ENCODE measurements around the gene CELSR1.
"Not testable (repeated sequence)": the region's sequence is repeated elsewhere in the genome, so short reads cannot be mapped to it uniquely, and the experiment has no call there.

The CELSR1 gene

GRCh38 chr22:46399251-46400024, 138.0 kb downstream of the CELSR1 start:
- TF ChIP-seq, protein P1, sequence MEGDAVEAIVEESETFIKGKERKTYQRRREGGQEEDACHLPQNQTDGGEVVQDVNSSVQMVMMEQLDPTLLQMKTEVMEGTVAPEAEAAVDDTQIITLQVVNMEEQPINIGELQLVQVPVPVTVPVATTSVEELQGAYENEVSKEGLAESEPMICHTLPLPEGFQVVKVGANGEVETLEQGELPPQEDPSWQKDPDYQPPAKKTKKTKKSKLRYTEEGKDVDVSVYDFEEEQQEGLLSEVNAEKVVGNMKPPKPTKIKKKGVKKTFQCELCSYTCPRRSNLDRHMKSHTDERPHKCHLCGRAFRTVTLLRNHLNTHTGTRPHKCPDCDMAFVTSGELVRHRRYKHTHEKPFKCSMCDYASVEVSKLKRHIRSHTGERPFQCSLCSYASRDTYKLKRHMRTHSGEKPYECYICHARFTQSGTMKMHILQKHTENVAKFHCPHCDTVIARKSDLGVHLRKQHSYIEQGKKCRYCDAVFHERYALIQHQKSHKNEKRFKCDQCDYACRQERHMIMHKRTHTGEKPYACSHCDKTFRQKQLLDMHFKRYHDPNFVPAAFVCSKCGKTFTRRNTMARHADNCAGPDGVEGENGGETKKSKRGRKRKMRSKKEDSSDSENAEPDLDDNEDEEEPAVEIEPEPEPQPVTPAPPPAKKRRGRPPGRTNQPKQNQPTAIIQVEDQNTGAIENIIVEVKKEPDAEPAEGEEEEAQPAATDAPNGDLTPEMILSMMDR (IDR thresholded peaks at IDR 0.05; ENCODE audit: low read depth, low read length) = no peak
- TF ChIP-seq EZH2phosphoT487 (IDR thresholded peaks at IDR 0.05; ENCODE audit: low read depth) = no peak
- Histone ChIP-seq H3K9me3 (ENCODE audit: insufficient read depth, low read length) (no peaks in the 10 kb centered on the region), H3K4me3 (ENCODE audit: low read length) (no peak overlapping the region), H3K79me2 (ENCODE audit: low read length) (no peaks in the 10 kb centered on the region), H3K9ac (ENCODE audit: low read length) (no peak overlapping the region), H3K27ac (ENCODE audit: low read length) (no peak overlapping the region), H3K4me1 (ENCODE audit: low read length) (no peaks in the 10 kb centered on the region), H3K36me3 (replicated peaks; ENCODE audit: low read depth, low read length) (no peaks in the 10 kb centered on the region), H4K20me1 (ENCODE audit: insufficient read depth, low read length) (no peaks in the 10 kb centered on the region), H2AFZ (ENCODE audit: low read depth, low read length) (no peak overlapping the region), H3K27me3 (ENCODE audit: low read depth, low read length) (peaks cover 14% of the 10 kb centered on the region), H3K4me2 (ENCODE audit: low read length) (no peak overlapping the region)

DNA sequence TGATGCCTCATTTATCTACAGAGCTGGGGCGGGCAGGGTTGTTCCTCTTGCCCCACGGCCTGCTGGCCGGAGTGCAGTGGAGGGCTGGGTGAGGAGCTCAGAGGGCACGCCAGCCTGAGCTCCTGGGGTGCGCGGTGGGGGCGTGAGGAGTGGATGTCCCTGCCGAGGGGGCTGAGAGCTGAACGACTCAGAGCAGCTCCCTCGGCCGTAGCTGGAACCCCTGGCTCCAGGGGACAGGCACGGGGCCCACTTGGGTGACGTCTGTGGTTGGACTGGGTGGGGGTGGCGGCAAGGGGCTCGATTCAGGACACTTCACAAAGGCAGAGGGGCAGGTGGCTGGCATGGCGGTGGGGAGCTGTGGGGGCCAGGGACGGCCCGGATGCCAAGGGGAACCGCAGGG, 139.5 kb downstream of the CELSR1 start:
- no peak overlapping the region for H3K27ac ChIP-seq (ENCODE audit: low read length)
- no peaks in the 10 kb centered on the region for H3K4me1 ChIP-seq (ENCODE audit: low read length)
- no peak overlapping the region for H3K4me2 ChIP-seq (ENCODE audit: low read length)
- no peak overlapping the region for H3K9ac ChIP-seq (ENCODE audit: low read length)
- H3K36me3 ChIP-seq (replicated peaks; ENCODE audit: low read depth, low read length) = no peaks in the 10 kb centered on the region
- peaks cover 13% of the 10 kb centered on the region for H3K27me3 ChIP-seq (ENCODE audit: low read depth, low read length)
- H3K79me2 ChIP-seq (ENCODE audit: low read length) = no peaks in the 10 kb centered on the region
- H4K20me1 ChIP-seq (ENCODE audit: insufficient read depth, low read length) = no peaks in the 10 kb centered on the region
- TF ChIP-seq, protein P1 (IDR thresholded peaks at IDR 0.05; ENCODE audit: low read depth, low read length) = no peak
- no peak overlapping the region for H2AFZ ChIP-seq (ENCODE audit: low read depth, low read length)
- H3K9me3 ChIP-seq (ENCODE audit: insufficient read depth, low read length) = no peaks in the 10 kb centered on the region
- no peak overlapping the region for H3K4me3 ChIP-seq (ENCODE audit: low read length)

DNA sequence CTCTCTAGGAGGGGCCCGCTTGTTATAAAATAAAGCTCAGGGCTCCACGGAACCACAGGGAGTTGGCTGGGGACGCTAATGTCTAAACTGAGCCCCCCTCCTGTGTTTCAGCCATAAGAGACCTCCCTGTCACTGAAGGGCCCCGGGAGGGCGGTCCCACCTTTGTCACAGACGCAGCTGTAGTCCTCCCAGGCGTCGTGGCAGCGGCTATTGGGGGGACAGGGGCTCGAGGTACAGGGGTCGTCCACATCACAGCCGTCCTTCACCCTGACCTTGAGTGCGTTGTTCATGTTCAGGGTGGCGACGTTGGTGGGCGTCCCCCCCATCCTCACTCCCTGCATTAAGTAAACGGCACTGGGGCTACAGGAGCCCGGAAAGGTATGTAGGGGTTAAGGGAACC, 139.9 kb downstream of the CELSR1 start:
- Histone ChIP-seq H3K27ac (ENCODE audit: low read length) (no peak overlapping the region), H3K9ac (ENCODE audit: low read length) (no peak overlapping the region), H3K4me1 (ENCODE audit: low read length) (no peaks in the 10 kb centered on the region), H3K4me3 (ENCODE audit: low read length) (no peak overlapping the region), H2AFZ (ENCODE audit: low read depth, low read length) (no peak overlapping the region), H3K27me3 (ENCODE audit: low read depth, low read length) (peaks cover 9% of the 10 kb centered on the region), H3K79me2 (ENCODE audit: low read length) (no peaks in the 10 kb centered on the region), H3K36me3 (replicated peaks; ENCODE audit: low read depth, low read length) (no peaks in the 10 kb centered on the region), H3K4me2 (ENCODE audit: low read length) (no peak overlapping the region), H3K9me3 (ENCODE audit: insufficient read depth, low read length) (no peaks in the 10 kb centered on the region), H4K20me1 (ENCODE audit: insufficient read depth, low read length) (no peaks in the 10 kb centered on the region)
- TF ChIP-seq, protein P1 (IDR thresholded peaks at IDR 0.05; ENCODE audit: low read depth, low read length) = no peak
- no peak for TF ChIP-seq EZH2phosphoT487 (IDR thresholded peaks at IDR 0.05; ENCODE audit: low read depth)

GRCh38 chr22:46397049-46397448, 140.4 kb downstream of the CELSR1 start:
- not testable (repeated sequence) for H3K4me2 ChIP-seq (ENCODE audit: low read length); H3K4me1 ChIP-seq (ENCODE audit: low read length); H2AFZ ChIP-seq (ENCODE audit: low read depth, low read length); H3K4me3 ChIP-seq (ENCODE audit: low read length); H4K20me1 ChIP-seq (ENCODE audit: insufficient read depth, low read length); H3K9me3 ChIP-seq (ENCODE audit: insufficient read depth, low read length); H3K79me2 ChIP-seq (ENCODE audit: low read length); H3K27me3 ChIP-seq (ENCODE audit: low read depth, low read length); H3K27ac ChIP-seq (ENCODE audit: low read length); H3K9ac ChIP-seq (ENCODE audit: low read length); H3K36me3 ChIP-seq (replicated peaks; ENCODE audit: low read depth, low read length)

All from OCI-LY3 (cell line).